GM12878 (cell line): ENCODE data around the gene TM4SF1. TPM values are rescaled to one million over a fixed set of nuclear protein-coding genes. Genes with fewer than 3 reads are reported as not detected.

Experiments used
- ATAC-seq: fragments of 200-7000 bp; cut with Tn5 transposase; 3 replicates; pipeline ENCODE4 v1.9.1; 2020; ENCODE audit warnings: mild to moderate bottlenecking, moderate library complexity
- BruUV-seq: library from RNA; stranded (reverse); fragments of 400-500 nt; replicated peaks from 2 replicates; lab custom pipeline; 2021; lab: Mats Ljungman, UMichigan
- CTCF ChIA-PET: fragments of 300-600 bp; sonication (Branson Sonifier 250); formaldehyde crosslinking; extraction: SDS; loops from one replicate; lab custom pipeline; 2021; ENCODE audit warnings: inconsistent platforms; lab: Yijun Ruan, JAX
- POLR2A ChIA-PET: fragments of 350-600 bp; formaldehyde crosslinking; extraction: SDS; loops from one replicate; lab custom pipeline; 2021; ENCODE audit warnings: inconsistent platforms; lab: Charles Lee
- RAD21 ChIA-PET: fragments of 300-600 bp; sonication (Branson Sonifier 250); formaldehyde crosslinking; loops from one replicate; lab custom pipeline; 2023; ENCODE audit warnings: antibody characterized with exemption; ENCODE audit not compliant: unreplicated experiment; lab: Charles Lee
- SMC1A ChIA-PET: fragments of 300-600 bp; sonication (Branson Sonifier 250); formaldehyde crosslinking; loops from one replicate; lab custom pipeline; 2023; ENCODE audit not compliant: unreplicated experiment, uncharacterized antibody; lab: Charles Lee
- DNase-seq: peaks from one replicate; pipeline ENCODE4 v3.0.0-alpha.2; 2011; ENCODE audit warnings: low read depth, low spot score
- FAIRE-seq: peaks from 3 replicates; lab custom pipeline; 2011; peaks lifted over from hg19 to GRCh38; lab: Jason Lieb, UNC
- H2AFZ ChIP-seq: 2 replicates; pipeline ENCODE4 v1.6.0; 2011; ENCODE audit warnings: low read depth, low read length, control low read depth; ENCODE audit not compliant: control insufficient read depth
- H3K27ac ChIP-seq: 2 replicates; pipeline ENCODE4 v1.5.1; 2011; ENCODE audit warnings: control low read depth; ENCODE audit not compliant: control insufficient read depth, insufficient read depth
- H3K27me3 ChIP-seq, 2 experiments: replicated peaks in 1 of 2; 2 replicates each; pipeline versions ENCODE4 v1.6.0 to v1.6.1; 2011; ENCODE audit warnings: low read length in 1 of 2; ENCODE audit not compliant: control insufficient read depth in 2 of 2, insufficient read depth in 2 of 2
- H3K36me3 ChIP-seq, 2 experiments: 2 replicates each; pipeline ENCODE4 v1.5.1; 2011; ENCODE audit warnings: low read length in 1 of 2; ENCODE audit not compliant: control insufficient read depth in 2 of 2, insufficient read depth in 2 of 2
- H3K4me1 ChIP-seq: 2 replicates; pipeline ENCODE4 v1.6.1; 2011; ENCODE audit warnings: mild to moderate bottlenecking, low read length, moderate library complexity, mixed read lengths; ENCODE audit not compliant: control insufficient read depth, insufficient read depth
- H3K4me2 ChIP-seq: 2 replicates; pipeline ENCODE4 v1.6.0; 2011; ENCODE audit warnings: control low read depth; ENCODE audit not compliant: control insufficient read depth, insufficient read depth
- H3K4me3 ChIP-seq: fragments of 200-600 bp; sonication (generic); 2 replicates; pipeline ENCODE4 v1.5.1; 2016
- H3K79me2 ChIP-seq: 2 replicates; pipeline ENCODE4 v1.6.0; 2011; ENCODE audit warnings: low read length; ENCODE audit not compliant: control insufficient read depth, insufficient read depth
- H3K9ac ChIP-seq: 2 replicates; pipeline ENCODE4 v1.8.0; 2011; ENCODE audit warnings: low read length, control low read depth, mixed read lengths; ENCODE audit not compliant: control insufficient read depth, insufficient read depth
- H3K9me3 ChIP-seq: replicated peaks from 3 replicates; pipeline ENCODE4 v1.5.1; 2011; ENCODE audit warnings: mild to moderate bottlenecking, low read length; ENCODE audit not compliant: control insufficient read depth, insufficient read depth
- H4K20me1 ChIP-seq: 2 replicates; pipeline ENCODE4 v1.6.0; 2011; ENCODE audit not compliant: control insufficient read depth, insufficient read depth
- ATF7 ChIP-seq: fragments of 450-650 bp; IDR thresholded peaks from 2 replicates; pipeline ENCODE4 v1.6.1; 2016; ENCODE audit warnings: low read depth, mild to moderate bottlenecking
- EP300 ChIP-seq, 2 experiments: fragments of 150-350 bp in 1 of 2; IDR thresholded peaks; 2 replicates each; pipeline ENCODE4 v1.6.1; 2011 to 2012; ENCODE audit warnings: low read depth in 2 of 2, low read length in 2 of 2, borderline replicate concordance in 1 of 2, improper control_type of control experiment in 1 of 2, inconsistent platforms in 1 of 2; ENCODE audit not compliant: control insufficient read depth in 1 of 2
- IKZF2 ChIP-seq, 2 experiments: fragments of 450-650 bp; IDR thresholded peaks; 2 replicates each; pipeline ENCODE4 v1.6.1; 2017; ENCODE audit warnings: mild to moderate bottlenecking in 2 of 2, moderate library complexity in 2 of 2
- MEF2B ChIP-seq: fragments of 450-650 bp; IDR thresholded peaks from 2 replicates; pipeline ENCODE4 v1.6.1; 2018; ENCODE audit warnings: mild to moderate bottlenecking, moderate library complexity; ENCODE audit not compliant: partially characterized antibody, poor library complexity, severe bottlenecking
- MTA3 ChIP-seq: IDR thresholded peaks from 2 replicates; pipeline ENCODE4 v1.6.1; 2012; ENCODE audit warnings: low read length, inconsistent platforms, borderline replicate concordance
- NFIC ChIP-seq: IDR thresholded peaks from 2 replicates; pipeline ENCODE4 v1.6.1; 2012; ENCODE audit warnings: low read depth, mild to moderate bottlenecking, inconsistent platforms, low read length, moderate library complexity
- NRF1 ChIP-seq: conservative IDR thresholded peaks from 2 replicates; pipeline ENCODE4 v1.6.1; 2011; ENCODE audit warnings: mild to moderate bottlenecking, low read depth, low read length, improper control_type of control experiment
- RELB ChIP-seq: fragments of 450-650 bp; IDR thresholded peaks from 2 replicates; pipeline ENCODE4 v1.6.1; 2017; ENCODE audit warnings: low read depth, mild to moderate bottlenecking, moderate library complexity
- SRF ChIP-seq, 2 experiments: IDR thresholded peaks; 2 replicates each; pipeline ENCODE4 v1.6.1; 2011; ENCODE audit warnings: low read depth in 2 of 2, low read length in 2 of 2, mild to moderate bottlenecking in 1 of 2, moderate library complexity in 1 of 2
- SUZ12 ChIP-seq: fragments of 200-600 bp; sonication (generic); IDR thresholded peaks from one replicate; pipeline ENCODE4 v1.6.1; 2018; ENCODE audit warnings: antibody characterized with exemption, mild to moderate bottlenecking; ENCODE audit not compliant: unreplicated experiment
- ZNF24 ChIP-seq: fragments of 450-650 bp; IDR thresholded peaks from 2 replicates; pipeline ENCODE4 v1.6.1; 2017; ENCODE audit warnings: antibody characterized with exemption, mild to moderate bottlenecking
- ZSCAN29 ChIP-seq: fragments of 450-650 bp; IDR thresholded peaks from 2 replicates; pipeline ENCODE4 v1.6.1; 2017; ENCODE audit warnings: mild to moderate bottlenecking, moderate library complexity
- WGBS: methylation state at CpG from one replicate; pipeline ENCODE4 v1.1.6; 2016; ENCODE audit warnings: low lambda C conversion rate; ENCODE audit not compliant: insufficient replicate concordance, insufficient coverage; ENCODE audit errors: missing lambda C conversion rate; 5-methylcytosine and 5-hydroxymethylcytosine counted together
- in situ Hi-C: fragments of 300-500 bp; cut with MboI; formaldehyde crosslinking; loops from 9 replicates; pipeline ENCODE4 v1.14.3; 2018; ENCODE audit warnings: mixed read lengths
- intact Hi-C: fragments of 100-400 bp; cut with micrococcal nuclease; formaldehyde crosslinking; loops from one replicate; pipeline ENCODE4 v1.14.2; 2022; ENCODE audit not compliant: unreplicated experiment
- polyA plus RNA-seq, 11 experiments: library from polyadenylated mRNA; depleted of rRNA in 4 of 11; unstranded in 6 of 11; stranded (reverse) in 5 of 11; fragments of >200 nt; fragmentation: Nextera tagmentation in 4 of 11; fragmentation: Illumina TruSeq in 1 of 11; extraction: Ambion mirVana in 4 of 11; extraction: Trizol in 1 of 11; gene quantifications; 1 replicate in 1 of 11; 2 replicates in 10 of 11; pipeline versions ENCODE4 v1.2.1 to v1.2.3, GENCODE V29; 2011 to 2016; ENCODE audit warnings: inconsistent platforms in 2 of 11, missing spikeins in 2 of 11, low read depth in 1 of 11
- total RNA-seq, 4 experiments: library from RNA; depleted of rRNA in 3 of 4; stranded (reverse); fragments of >200 nt in 3 of 4; fragmentation: Illumina TruSeq in 1 of 4; extraction: Trizol in 1 of 4; gene quantifications; 2 replicates each; pipeline versions ENCODE4 v1.2.1 to v1.2.3, GENCODE V29; 2013 to 2021

Gene TM4SF1
- total and polyA plus RNA-seq, 10 of the 15 experiments (the other 5 are each of a cell fraction or from before 2014, with no cell fraction given): 0.05 to 1.2 TPM; not detected in 8

- DNase-seq (no peak), ATAC-seq (peak; percentile 81), FAIRE-seq (no peak)
- Histone ChIP-seq H3K9me3 (no peaks in the 10 kb centered on the region), H2AFZ (no peak overlapping the region), H3K9ac (no peak overlapping the region), H3K36me3 (no peaks in the 10 kb centered on the region), H3K4me3 (no peak overlapping the region), H4K20me1 (no peaks in the 10 kb centered on the region), H3K27ac (no peak overlapping the region), H3K27me3 (no peaks in the 10 kb centered on the region; a peak in 2 of 4 replicates), H3K4me1 (no peaks in the 10 kb centered on the region), H3K79me2 (no peaks in the 10 kb centered on the region), H3K4me2 (no peak overlapping the region)
- no TSS peak for BruUV-seq
- WGBS: 17% methylated on average over 3 of the region's 3 CpGs
- in situ Hi-C loops: no loop called here
- ChIA-PET POLR2A (no interaction called here), CTCF (interaction anchor here (1.0 kb wide), 1 partner anchor 15 kb away, joined by 5 read pairs; no protein-coding TSS in a partner anchor), SMC1A (no interaction called here), RAD21 (no interaction called here)
- intact Hi-C loops: no loop called here
- TF ChIP-seq IKZF2 (IDR thresholded peaks at IDR 0.05) (peak in 1 of 2 experiments; percentile 12; a peak in 1 of 4 replicates), ATF7 (0 out of 2 replicates have a peak, but pooled peaks have one; percentile 14), EP300 (IDR thresholded peaks at IDR 0.05; ENCODE audit: borderline replicate concordance in 1 of 2, control insufficient read depth in 1 of 2, low read depth in 2 of 2, low read length in 2 of 2) (no peak), MEF2B (no peak), SUZ12 (no peak), ZNF24 (no peak), ZSCAN29 (no peak), NRF1 (no peak), RELB (0 out of 2 replicates have a peak, but pooled peaks have one; percentile 22), SRF (IDR thresholded peaks at IDR 0.05; ENCODE audit: low read depth in 2 of 2, low read length in 2 of 2) (no peak), MTA3 (no peak), NFIC (no peak)
Observed at GRCh38 chr3:149366941-149367840, 10.3 kb downstream of the TM4SF1 start.
